ENCODE results near the gene P2RY1. TPM values are rescaled to one million over a fixed set of nuclear protein-coding genes. Genes with fewer than 3 reads are reported as not detected.
"Not testable (repeated sequence)": the region's sequence is repeated elsewhere in the genome, so short reads cannot be mapped to it uniquely, and the experiment has no call there.

The P2RY1 gene
- total RNA-seq, 6 experiments from 2014 or later = not detected

DNA sequence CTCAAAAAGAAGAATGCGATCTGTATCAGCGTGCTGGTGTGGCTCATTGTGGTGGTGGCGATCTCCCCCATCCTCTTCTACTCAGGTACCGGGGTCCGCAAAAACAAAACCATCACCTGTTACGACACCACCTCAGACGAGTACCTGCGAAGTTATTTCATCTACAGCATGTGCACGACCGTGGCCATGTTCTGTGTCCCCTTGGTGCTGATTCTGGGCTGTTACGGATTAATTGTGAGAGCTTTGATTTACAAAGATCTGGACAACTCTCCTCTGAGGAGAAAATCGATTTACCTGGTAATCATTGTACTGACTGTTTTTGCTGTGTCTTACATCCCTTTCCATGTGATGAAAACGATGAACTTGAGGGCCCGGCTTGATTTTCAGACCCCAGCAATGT lies 1.3 kb downstream of the P2RY1 start:
- no peak for DNase-seq
- Mint-ChIP-seq H3K9me3 (peaks cover 15% of the 10 kb centered on the region), H3K4me3 (no peak overlapping the region), H3K27ac (no peak overlapping the region), H3K4me1 (ENCODE audit: low read depth) (no peaks in the 10 kb centered on the region), H3K36me3 (ENCODE audit: low read depth) (peaks cover 6% of the 10 kb centered on the region; the same call in 1 of the 2 replicates), H3K27me3 (ENCODE audit: insufficient read depth) (peaks cover 9% of the 10 kb centered on the region)
- TF ChIP-seq, protein P1, sequence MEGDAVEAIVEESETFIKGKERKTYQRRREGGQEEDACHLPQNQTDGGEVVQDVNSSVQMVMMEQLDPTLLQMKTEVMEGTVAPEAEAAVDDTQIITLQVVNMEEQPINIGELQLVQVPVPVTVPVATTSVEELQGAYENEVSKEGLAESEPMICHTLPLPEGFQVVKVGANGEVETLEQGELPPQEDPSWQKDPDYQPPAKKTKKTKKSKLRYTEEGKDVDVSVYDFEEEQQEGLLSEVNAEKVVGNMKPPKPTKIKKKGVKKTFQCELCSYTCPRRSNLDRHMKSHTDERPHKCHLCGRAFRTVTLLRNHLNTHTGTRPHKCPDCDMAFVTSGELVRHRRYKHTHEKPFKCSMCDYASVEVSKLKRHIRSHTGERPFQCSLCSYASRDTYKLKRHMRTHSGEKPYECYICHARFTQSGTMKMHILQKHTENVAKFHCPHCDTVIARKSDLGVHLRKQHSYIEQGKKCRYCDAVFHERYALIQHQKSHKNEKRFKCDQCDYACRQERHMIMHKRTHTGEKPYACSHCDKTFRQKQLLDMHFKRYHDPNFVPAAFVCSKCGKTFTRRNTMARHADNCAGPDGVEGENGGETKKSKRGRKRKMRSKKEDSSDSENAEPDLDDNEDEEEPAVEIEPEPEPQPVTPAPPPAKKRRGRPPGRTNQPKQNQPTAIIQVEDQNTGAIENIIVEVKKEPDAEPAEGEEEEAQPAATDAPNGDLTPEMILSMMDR (IDR thresholded peaks at IDR 0.05) = no peak

DNA sequence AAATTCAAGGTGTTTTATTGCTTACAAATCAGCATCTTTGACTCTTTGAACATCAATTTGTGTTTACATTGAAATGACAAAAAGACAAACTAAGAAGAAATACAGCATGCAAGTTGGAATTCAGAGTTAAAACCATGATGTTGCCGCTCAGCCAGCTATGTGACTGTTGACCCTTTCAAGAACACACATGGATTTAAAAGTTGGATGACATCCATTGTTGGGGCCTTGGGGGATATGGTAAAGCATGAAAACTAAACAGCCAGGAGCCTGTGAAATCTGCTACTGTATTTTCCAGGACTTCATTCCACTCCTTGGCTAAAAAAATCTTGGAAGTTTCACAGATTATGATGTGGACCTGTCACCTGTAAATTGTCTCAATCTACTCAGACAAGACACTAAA lies 4.6 kb downstream of the P2RY1 start:
- no peak for DNase-seq
- peaks cover 6% of the 10 kb centered on the region; the same call in 1 of the 2 replicates for H3K36me3 Mint-ChIP-seq (ENCODE audit: low read depth)
- no peaks in the 10 kb centered on the region for H3K4me1 Mint-ChIP-seq (ENCODE audit: low read depth)
- H3K27ac Mint-ChIP-seq = no peak overlapping the region
- peaks cover 5% of the 10 kb centered on the region for H3K27me3 Mint-ChIP-seq (ENCODE audit: insufficient read depth)
- H3K9me3 Mint-ChIP-seq = peaks cover 9% of the 10 kb centered on the region
- TF ChIP-seq, protein P1 (IDR thresholded peaks at IDR 0.05) = no peak
- H3K4me3 Mint-ChIP-seq = no peak overlapping the region

DNA sequence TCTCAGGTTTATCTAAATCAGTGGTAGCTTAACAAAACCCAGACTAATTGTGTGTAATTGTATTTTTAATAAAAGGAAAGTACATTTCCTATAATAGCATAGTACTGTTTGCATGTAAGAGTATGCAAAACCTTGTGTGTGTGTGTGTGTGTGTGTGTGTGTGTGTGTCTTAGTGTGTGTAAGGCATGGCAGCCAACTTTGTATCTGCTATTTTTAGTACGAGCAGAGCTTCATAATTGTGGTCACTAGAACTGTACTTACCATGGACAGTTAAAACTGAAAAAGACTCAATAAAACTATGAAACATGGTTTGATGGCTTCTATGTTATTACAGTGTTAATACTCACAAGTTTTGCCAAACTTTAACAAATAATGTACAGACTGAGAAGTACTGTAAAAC lies 6.2 kb downstream of the P2RY1 start:
- H3K27ac Mint-ChIP-seq = no peak overlapping the region
- H3K4me1 Mint-ChIP-seq (ENCODE audit: low read depth) = no peaks in the 10 kb centered on the region
- H3K9me3 Mint-ChIP-seq = peaks cover 4% of the 10 kb centered on the region
- no peak overlapping the region for H3K4me3 Mint-ChIP-seq
- no peak for DNase-seq
- TF ChIP-seq, protein P1 (IDR thresholded peaks at IDR 0.05) = no peak
- peaks cover 3% of the 10 kb centered on the region; the same call in 1 of the 2 replicates for H3K36me3 Mint-ChIP-seq (ENCODE audit: low read depth)
- H3K27me3 Mint-ChIP-seq (ENCODE audit: insufficient read depth) = peaks cover 1% of the 10 kb centered on the region

DNA sequence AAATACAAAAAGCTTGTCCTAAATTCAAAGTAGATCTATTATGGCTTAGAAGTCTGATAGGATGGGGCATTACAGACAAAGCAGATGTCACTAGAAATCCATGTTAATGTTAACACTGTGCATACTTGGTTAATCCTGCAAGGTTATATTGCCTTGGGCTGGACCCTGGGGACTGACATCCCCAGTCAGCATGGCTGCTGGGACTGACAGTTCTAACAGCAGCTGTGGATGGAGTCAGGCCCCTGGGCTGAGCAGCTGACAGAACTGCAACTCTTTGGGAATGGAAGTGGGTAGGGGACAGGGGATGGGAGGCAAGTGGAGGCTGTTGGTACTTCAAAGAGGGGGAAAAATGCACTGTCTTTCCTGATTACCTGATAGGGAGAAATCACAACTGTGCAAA lies 7.5 kb downstream of the P2RY1 start:
- no peaks in the 10 kb centered on the region for H3K4me1 Mint-ChIP-seq (ENCODE audit: low read depth)
- H3K9me3 Mint-ChIP-seq = peaks cover 3% of the 10 kb centered on the region
- TF ChIP-seq, protein P1 (IDR thresholded peaks at IDR 0.05) = no peak
- H3K27ac Mint-ChIP-seq = no peak overlapping the region
- H3K4me3 Mint-ChIP-seq = no peak overlapping the region
- H3K27me3 Mint-ChIP-seq (ENCODE audit: insufficient read depth) = no peaks in the 10 kb centered on the region
- H3K36me3 Mint-ChIP-seq (ENCODE audit: low read depth) = no peaks in the 10 kb centered on the region; the same call in 1 of the 2 replicates
- DNase-seq = no peak

DNA sequence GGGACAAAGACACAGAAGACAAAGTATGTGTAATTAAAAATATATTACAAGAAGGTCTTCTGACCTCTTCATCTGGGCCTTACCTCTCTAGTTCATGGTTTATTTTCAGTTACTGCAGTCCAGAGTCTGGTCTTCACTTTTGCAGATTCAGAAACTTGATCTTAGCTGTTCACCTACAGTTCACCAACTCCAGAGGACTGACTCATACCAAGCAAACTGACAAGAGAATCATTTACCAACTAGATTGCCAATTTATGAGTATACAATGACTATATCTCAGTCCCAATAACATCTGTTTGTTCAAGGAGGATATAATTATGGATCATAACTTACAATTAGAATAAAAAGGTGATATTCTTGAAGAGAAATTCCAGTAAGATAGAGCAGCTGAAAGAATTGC lies 9.0 kb downstream of the P2RY1 start:
- H3K4me3 Mint-ChIP-seq = no peak overlapping the region
- H3K27ac Mint-ChIP-seq = no peak overlapping the region
- H3K36me3 Mint-ChIP-seq (ENCODE audit: low read depth) = peaks cover 4% of the 10 kb centered on the region; the same call in 1 of the 2 replicates
- no peaks in the 10 kb centered on the region for H3K4me1 Mint-ChIP-seq (ENCODE audit: low read depth)
- DNase-seq = no peak
- peaks cover 18% of the 10 kb centered on the region for H3K9me3 Mint-ChIP-seq
- TF ChIP-seq, protein P1 (IDR thresholded peaks at IDR 0.05) = no peak
- no peaks in the 10 kb centered on the region for H3K27me3 Mint-ChIP-seq (ENCODE audit: insufficient read depth)

DNA sequence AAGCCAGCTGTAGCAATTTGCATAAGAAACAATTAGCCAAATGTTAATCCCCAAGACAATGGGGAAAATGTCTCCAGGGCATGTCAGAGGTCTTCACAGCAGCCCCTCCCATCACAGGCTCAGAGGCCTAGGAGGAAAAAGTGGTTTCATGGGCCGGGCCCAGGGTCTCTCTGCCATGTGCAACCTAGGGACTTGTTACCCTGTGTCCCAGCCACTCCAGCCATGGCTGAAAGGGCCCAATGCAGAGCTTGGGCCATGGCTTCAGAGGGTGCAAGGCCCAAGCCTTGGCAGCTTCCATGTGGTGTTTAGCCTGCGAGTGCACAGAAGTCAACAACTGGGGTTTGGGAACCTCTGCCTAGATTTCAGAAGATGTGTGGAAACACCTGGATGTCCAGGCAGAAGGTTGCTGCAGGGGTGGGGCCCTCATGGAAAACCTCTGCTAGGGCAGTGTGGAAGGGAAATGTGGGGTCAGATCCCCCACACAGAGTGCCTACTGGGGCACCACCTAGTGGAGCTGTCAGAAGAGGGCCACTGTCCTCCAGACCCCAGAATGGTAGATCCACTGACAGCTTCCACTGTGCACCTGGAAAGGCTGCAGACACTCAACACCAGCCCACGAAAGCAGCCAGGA lies 11.8 kb downstream of the P2RY1 start:
- H3K4me3 Mint-ChIP-seq; H3K27me3 Mint-ChIP-seq (ENCODE audit: insufficient read depth); DNase-seq; H3K4me1 Mint-ChIP-seq (ENCODE audit: low read depth); H3K27ac Mint-ChIP-seq; H3K36me3 Mint-ChIP-seq (ENCODE audit: low read depth): not testable (repeated sequence)
- peaks cover 34% of the 10 kb centered on the region for H3K9me3 Mint-ChIP-seq

DNA sequence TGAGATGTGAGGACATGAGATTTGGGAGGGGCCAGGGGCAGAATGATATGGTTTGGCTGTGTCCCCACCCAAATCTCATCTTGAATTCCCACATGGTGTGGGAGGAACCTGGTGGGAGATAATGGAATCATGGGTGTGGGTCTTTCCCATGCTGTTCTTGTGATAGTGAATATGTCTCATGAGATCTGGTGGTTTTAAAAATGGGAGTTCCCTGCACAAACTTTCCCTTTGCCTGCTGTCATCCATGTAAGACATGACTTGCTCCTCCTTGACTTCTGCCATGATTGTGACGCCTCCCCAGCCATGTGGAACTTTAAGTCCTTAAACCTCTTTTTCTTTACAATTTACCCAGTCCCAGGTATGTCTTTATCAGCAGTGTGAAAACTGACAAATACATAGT lies 12.7 kb downstream of the P2RY1 start:
- H3K4me1 Mint-ChIP-seq (ENCODE audit: low read depth); DNase-seq; H3K4me3 Mint-ChIP-seq; H3K27ac Mint-ChIP-seq; H3K36me3 Mint-ChIP-seq (ENCODE audit: low read depth); H3K27me3 Mint-ChIP-seq (ENCODE audit: insufficient read depth): not testable (repeated sequence)
- peaks cover 39% of the 10 kb centered on the region for H3K9me3 Mint-ChIP-seq
